SK-N-SH treated with all-trans-retinoic acid at 6 μM for 48 hours (cell line): ENCODE measurements around the gene NT5C3B.
"Not testable (repeated sequence)": the region's sequence is repeated elsewhere in the genome, so short reads cannot be mapped to it uniquely, and the experiment has no call there.

Source experiments
- ATAC-seq: fragments of 200-7000 bp; cut with Tn5 transposase; 3 replicates; pipeline ENCODE4 v1.9.1; 2020; ENCODE audit warnings: mild to moderate bottlenecking, moderate library complexity
- ARNTL ChIP-seq: fragments of 450-650 bp; formaldehyde crosslinking; IDR thresholded peaks from 2 replicates; pipeline ENCODE4 v1.5.0; 2020; ENCODE audit warnings: low read depth, mild to moderate bottlenecking, moderate library complexity, borderline replicate concordance
- BACH2 ChIP-seq: fragments of 250-450 bp; sonication (Bioruptor Pico); IDR thresholded peaks from 2 replicates; pipeline ENCODE4 v1.9.0; 2021; ENCODE audit warnings: mild to moderate bottlenecking, borderline replicate concordance
- CSDC2 ChIP-seq: fragments of 250-450 bp; sonication (Bioruptor Pico); IDR thresholded peaks from 2 replicates; pipeline ENCODE4 v1.5.0; 2020; ENCODE audit warnings: mild to moderate bottlenecking, moderate library complexity
- GLIS3 ChIP-seq: fragments of 250-450 bp; sonication (Bioruptor Pico); IDR thresholded peaks from 2 replicates; pipeline ENCODE4 v1.5.0; 2020; ENCODE audit warnings: mild to moderate bottlenecking, moderate library complexity
- ISL1 ChIP-seq: fragments of 250-450 bp; sonication (Bioruptor Pico); IDR thresholded peaks from 2 replicates; pipeline ENCODE4 v2.1.2; 2022; ENCODE audit warnings: mild to moderate bottlenecking, moderate library complexity
- PPARA ChIP-seq: fragments of 250-450 bp; sonication (Bioruptor Pico); IDR thresholded peaks from 2 replicates; pipeline ENCODE4 v1.5.0; 2020; ENCODE audit warnings: mild to moderate bottlenecking, borderline replicate concordance
- RARB ChIP-seq: fragments of 250-450 bp; sonication (Bioruptor Pico); IDR thresholded peaks from 2 replicates; pipeline ENCODE4 v1.8.0; 2021; ENCODE audit warnings: mild to moderate bottlenecking, moderate library complexity
- SNAI2 ChIP-seq: fragments of 250-450 bp; sonication (Bioruptor Pico); IDR thresholded peaks from 2 replicates; pipeline ENCODE4 v1.5.0; 2020; ENCODE audit warnings: mild to moderate bottlenecking, moderate library complexity
- TCF4 ChIP-seq: fragments of 250-450 bp; sonication (Bioruptor Pico); IDR thresholded peaks from 2 replicates; pipeline ENCODE4 v1.8.0; 2021; ENCODE audit warnings: mild to moderate bottlenecking, moderate library complexity, borderline replicate concordance
- TOX ChIP-seq: fragments of 250-450 bp; sonication (Bioruptor Pico); IDR thresholded peaks from 2 replicates; pipeline ENCODE4 v1.8.0; 2021; ENCODE audit warnings: mild to moderate bottlenecking, moderate library complexity, borderline replicate concordance
- ZC3H10 ChIP-seq: fragments of 250-450 bp; sonication (Bioruptor Pico); IDR thresholded peaks from 2 replicates; pipeline ENCODE4 v1.5.1; 2021; ENCODE audit warnings: mild to moderate bottlenecking, moderate library complexity
- ZFP3 ChIP-seq: fragments of 250-450 bp; sonication (Bioruptor Pico); IDR thresholded peaks from 2 replicates; pipeline ENCODE4 v1.5.0; 2020; ENCODE audit warnings: mild to moderate bottlenecking, moderate library complexity
- ZFP30 ChIP-seq: fragments of 450-650 bp; formaldehyde crosslinking; IDR thresholded peaks from 2 replicates; pipeline ENCODE4 v1.5.0; 2022; ENCODE audit warnings: mild to moderate bottlenecking, moderate library complexity
- ZNF565 ChIP-seq: fragments of 450-650 bp; formaldehyde crosslinking; conservative IDR thresholded peaks from 2 replicates; pipeline ENCODE4 v1.5.0; 2020; ENCODE audit warnings: low read depth, mild to moderate bottlenecking, moderate library complexity
- ZNF70 ChIP-seq: fragments of 450-650 bp; formaldehyde crosslinking; IDR thresholded peaks from 2 replicates; pipeline ENCODE4 v1.5.0; 2020; ENCODE audit warnings: mild to moderate bottlenecking, moderate library complexity
- ZNF8 ChIP-seq: fragments of 450-650 bp; formaldehyde crosslinking; IDR thresholded peaks from 2 replicates; pipeline ENCODE4 v1.5.0; 2020; ENCODE audit warnings: mild to moderate bottlenecking, moderate library complexity
- TF ChIP-seq, protein P1 (sequence below): fragments of 250-450 bp; sonication (Bioruptor Pico); IDR thresholded peaks from 2 replicates; pipeline ENCODE4 v1.8.0; 2020; ENCODE audit warnings: mild to moderate bottlenecking, moderate library complexity, borderline replicate concordance
- TF ChIP-seq, protein P2 (sequence below): fragments of 250-450 bp; sonication (Bioruptor Pico); IDR thresholded peaks from 2 replicates; pipeline ENCODE4 v1.8.0; 2021; ENCODE audit warnings: low read depth, mild to moderate bottlenecking, moderate library complexity, borderline replicate concordance
- TF ChIP-seq, protein P3 (sequence below): fragments of 250-450 bp; sonication (Bioruptor Pico); IDR thresholded peaks from 2 replicates; pipeline ENCODE4 v1.5.0; 2020; ENCODE audit warnings: mild to moderate bottlenecking, moderate library complexity
- TF ChIP-seq, protein P4 (sequence below): fragments of 250-450 bp; sonication (Bioruptor Pico); IDR thresholded peaks from 2 replicates; pipeline ENCODE4 v1.5.1; 2020; ENCODE audit warnings: low read depth, mild to moderate bottlenecking, moderate library complexity

The NT5C3B gene

DNA sequence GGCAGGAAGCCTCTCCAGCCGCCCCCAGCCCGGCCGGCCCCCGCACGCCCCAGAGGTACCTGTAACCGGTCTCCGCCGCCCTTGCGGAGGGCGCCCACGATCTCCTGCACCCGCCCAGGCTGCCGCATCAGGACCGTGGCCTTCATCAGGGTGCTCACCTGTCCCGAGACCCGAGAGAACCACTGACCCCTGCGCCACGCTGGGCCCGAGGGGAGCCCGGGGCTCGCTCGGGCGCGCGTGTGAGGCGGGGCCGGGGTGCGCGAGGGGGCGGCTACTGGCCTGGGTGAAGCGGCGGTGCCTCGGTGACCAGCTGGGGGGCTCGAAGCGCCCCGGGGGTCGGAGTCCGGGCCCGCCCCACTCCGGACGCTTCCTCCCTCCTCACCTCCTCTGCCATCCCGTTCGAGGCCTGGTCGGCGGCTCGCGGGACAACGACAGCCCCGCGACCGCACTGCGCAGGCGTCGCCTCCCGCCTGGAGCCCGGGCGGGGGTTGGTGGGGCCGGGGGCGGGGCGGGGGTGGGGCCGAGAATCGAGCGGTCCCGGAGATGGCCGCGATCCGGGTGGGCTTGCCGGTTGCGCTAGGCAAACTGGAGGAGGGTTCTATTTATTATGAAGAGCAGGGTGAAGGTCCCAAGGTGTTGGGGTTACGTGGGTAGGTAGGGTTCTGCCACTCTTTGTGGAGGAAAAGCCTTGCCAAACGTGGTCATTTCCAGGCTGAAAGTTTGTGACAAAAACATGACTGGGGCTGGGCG is at the start of gene NT5C3B:
Gene NT5C3B (minus strand): TSS at position 433 of the 750 bp plus-strand sequence. CDS start 39 bp downstream, at position 394.
- TF ChIP-seq ZNF8 (CRISPR knock-in tag) (no peak), ZNF565 (CRISPR knock-in tag) (no peak), PPARA (CRISPR knock-in tag) (no peak), ZC3H10 (CRISPR knock-in tag) (no peak), ARNTL (CRISPR knock-in tag) (no peak), ZNF70 (no peak)
- TF ChIP-seq, protein P1, sequence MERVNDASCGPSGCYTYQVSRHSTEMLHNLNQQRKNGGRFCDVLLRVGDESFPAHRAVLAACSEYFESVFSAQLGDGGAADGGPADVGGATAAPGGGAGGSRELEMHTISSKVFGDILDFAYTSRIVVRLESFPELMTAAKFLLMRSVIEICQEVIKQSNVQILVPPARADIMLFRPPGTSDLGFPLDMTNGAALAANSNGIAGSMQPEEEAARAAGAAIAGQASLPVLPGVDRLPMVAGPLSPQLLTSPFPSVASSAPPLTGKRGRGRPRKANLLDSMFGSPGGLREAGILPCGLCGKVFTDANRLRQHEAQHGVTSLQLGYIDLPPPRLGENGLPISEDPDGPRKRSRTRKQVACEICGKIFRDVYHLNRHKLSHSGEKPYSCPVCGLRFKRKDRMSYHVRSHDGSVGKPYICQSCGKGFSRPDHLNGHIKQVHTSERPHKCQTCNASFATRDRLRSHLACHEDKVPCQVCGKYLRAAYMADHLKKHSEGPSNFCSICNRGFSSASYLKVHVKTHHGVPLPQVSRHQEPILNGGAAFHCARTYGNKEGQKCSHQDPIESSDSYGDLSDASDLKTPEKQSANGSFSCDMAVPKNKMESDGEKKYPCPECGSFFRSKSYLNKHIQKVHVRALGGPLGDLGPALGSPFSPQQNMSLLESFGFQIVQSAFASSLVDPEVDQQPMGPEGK (CRISPR knock-in tag), result no peak
- TF ChIP-seq, protein P2, sequence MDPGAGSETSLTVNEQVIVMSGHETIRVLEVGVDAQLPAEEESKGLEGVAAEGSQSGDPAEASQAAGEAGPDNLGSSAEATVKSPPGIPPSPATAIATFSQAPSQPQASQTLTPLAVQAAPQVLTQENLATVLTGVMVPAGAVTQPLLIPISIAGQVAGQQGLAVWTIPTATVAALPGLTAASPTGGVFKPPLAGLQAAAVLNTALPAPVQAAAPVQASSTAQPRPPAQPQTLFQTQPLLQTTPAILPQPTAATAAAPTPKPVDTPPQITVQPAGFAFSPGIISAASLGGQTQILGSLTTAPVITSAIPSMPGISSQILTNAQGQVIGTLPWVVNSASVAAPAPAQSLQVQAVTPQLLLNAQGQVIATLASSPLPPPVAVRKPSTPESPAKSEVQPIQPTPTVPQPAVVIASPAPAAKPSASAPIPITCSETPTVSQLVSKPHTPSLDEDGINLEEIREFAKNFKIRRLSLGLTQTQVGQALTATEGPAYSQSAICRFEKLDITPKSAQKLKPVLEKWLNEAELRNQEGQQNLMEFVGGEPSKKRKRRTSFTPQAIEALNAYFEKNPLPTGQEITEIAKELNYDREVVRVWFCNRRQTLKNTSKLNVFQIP, result no peak
- ATAC-seq, result peak; percentile 93

DNA sequence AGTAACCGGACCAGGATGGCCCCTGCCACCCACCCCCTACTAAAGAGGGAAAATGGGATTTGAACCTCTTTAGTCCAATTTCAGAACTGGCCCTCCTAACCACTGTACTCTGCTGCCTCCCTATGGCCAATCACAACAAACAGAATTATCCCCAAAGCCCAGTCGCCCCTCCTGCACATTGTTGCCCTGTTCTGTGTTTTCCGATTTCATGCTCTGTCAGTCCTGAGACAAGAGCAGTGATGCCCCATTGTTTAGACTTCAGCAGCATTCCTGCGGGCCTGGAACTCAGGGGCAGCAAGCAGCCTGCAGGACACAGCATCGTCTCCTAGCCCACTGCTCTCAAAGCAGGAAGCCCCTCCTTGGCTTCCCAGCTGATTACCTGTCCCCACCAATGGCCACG is 49.7 kb upstream of the NT5C3B start:
- TF ChIP-seq, protein P1 (CRISPR knock-in tag), result no peak
- TF ChIP-seq TCF4 (CRISPR knock-in tag), result no peak
- no peak for TF ChIP-seq ZNF70
- TF ChIP-seq ZFP30 (CRISPR knock-in tag), result no peak
- TF ChIP-seq BACH2 (CRISPR knock-in tag), result no peak
- TF ChIP-seq PPARA (CRISPR knock-in tag), result no peak
- TF ChIP-seq ZFP3 (CRISPR knock-in tag), result no peak
- no peak for TF ChIP-seq ARNTL (CRISPR knock-in tag)
- TF ChIP-seq GLIS3 (CRISPR knock-in tag), result no peak
- no peak for TF ChIP-seq CSDC2 (CRISPR knock-in tag)
- TF ChIP-seq SNAI2 (CRISPR knock-in tag), result no peak
- peak; percentile 46; the same call in 2 of the 3 replicates for ATAC-seq

DNA sequence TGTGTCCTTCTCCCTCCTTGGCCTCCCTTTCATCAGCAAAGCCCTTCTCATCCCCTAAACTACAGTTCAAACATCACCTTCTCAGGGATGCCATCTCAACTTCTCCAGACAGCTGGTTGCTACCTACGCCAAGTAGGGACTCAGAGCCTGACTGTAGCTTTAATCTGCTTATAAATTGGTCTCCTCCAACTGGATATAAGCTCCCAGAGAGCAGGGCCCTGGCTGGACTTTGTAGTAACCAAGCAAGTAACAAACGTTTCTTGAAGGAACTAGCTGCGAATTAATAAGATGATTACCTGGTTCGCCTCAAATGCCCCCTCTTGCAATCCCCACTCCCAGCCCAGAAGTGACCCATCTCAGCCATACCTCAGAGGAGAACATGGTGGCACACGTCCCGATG is 46.7 kb upstream of the NT5C3B start:
- no peak for ATAC-seq
- TF ChIP-seq CSDC2 (CRISPR knock-in tag) (no peak), TOX (CRISPR knock-in tag) (no peak), ZNF70 (no peak), RARB (CRISPR knock-in tag) (no peak), GLIS3 (CRISPR knock-in tag) (no peak), ZFP30 (CRISPR knock-in tag) (no peak)

DNA sequence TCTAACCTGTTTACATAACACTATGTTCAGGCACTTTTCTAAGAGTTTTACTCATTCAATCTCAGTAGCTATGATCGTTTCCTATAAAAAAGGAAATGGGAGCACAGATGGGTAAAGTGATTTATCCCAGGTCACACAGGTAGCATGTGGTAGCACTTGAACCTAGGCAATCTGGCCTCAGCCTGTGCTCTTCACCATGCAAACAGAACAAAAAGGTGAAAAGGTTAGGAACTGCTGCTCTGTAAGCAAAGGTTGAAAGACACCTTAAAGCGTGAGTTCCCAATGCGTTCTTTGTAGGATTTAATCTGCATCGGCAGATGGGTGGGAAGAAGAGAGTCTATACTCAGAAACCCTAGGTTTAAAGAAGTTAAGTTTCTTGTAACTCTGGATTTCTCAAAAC is 44.1 kb upstream of the NT5C3B start:
- TF ChIP-seq, protein P3, sequence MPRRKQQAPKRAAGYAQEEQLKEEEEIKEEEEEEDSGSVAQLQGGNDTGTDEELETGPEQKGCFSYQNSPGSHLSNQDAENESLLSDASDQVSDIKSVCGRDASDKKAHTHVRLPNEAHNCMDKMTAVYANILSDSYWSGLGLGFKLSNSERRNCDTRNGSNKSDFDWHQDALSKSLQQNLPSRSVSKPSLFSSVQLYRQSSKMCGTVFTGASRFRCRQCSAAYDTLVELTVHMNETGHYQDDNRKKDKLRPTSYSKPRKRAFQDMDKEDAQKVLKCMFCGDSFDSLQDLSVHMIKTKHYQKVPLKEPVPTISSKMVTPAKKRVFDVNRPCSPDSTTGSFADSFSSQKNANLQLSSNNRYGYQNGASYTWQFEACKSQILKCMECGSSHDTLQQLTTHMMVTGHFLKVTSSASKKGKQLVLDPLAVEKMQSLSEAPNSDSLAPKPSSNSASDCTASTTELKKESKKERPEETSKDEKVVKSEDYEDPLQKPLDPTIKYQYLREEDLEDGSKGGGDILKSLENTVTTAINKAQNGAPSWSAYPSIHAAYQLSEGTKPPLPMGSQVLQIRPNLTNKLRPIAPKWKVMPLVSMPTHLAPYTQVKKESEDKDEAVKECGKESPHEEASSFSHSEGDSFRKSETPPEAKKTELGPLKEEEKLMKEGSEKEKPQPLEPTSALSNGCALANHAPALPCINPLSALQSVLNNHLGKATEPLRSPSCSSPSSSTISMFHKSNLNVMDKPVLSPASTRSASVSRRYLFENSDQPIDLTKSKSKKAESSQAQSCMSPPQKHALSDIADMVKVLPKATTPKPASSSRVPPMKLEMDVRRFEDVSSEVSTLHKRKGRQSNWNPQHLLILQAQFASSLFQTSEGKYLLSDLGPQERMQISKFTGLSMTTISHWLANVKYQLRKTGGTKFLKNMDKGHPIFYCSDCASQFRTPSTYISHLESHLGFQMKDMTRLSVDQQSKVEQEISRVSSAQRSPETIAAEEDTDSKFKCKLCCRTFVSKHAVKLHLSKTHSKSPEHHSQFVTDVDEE, result no peak
- TF ChIP-seq, protein P4, sequence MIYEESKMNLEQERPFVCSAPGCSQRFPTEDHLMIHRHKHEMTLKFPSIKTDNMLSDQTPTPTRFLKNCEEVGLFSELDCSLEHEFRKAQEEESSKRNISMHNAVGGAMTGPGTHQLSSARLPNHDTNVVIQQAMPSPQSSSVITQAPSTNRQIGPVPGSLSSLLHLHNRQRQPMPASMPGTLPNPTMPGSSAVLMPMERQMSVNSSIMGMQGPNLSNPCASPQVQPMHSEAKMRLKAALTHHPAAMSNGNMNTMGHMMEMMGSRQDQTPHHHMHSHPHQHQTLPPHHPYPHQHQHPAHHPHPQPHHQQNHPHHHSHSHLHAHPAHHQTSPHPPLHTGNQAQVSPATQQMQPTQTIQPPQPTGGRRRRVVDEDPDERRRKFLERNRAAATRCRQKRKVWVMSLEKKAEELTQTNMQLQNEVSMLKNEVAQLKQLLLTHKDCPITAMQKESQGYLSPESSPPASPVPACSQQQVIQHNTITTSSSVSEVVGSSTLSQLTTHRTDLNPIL, result no peak
- TF ChIP-seq SNAI2 (CRISPR knock-in tag) (no peak), ZC3H10 (CRISPR knock-in tag) (no peak), BACH2 (CRISPR knock-in tag) (no peak), CSDC2 (CRISPR knock-in tag) (no peak), ZNF8 (CRISPR knock-in tag) (no peak), ISL1 (CRISPR knock-in tag) (no peak), ZFP3 (CRISPR knock-in tag) (no peak), ZFP30 (CRISPR knock-in tag) (no peak)
- TF ChIP-seq, all 23 proteins: peak for 0

DNA sequence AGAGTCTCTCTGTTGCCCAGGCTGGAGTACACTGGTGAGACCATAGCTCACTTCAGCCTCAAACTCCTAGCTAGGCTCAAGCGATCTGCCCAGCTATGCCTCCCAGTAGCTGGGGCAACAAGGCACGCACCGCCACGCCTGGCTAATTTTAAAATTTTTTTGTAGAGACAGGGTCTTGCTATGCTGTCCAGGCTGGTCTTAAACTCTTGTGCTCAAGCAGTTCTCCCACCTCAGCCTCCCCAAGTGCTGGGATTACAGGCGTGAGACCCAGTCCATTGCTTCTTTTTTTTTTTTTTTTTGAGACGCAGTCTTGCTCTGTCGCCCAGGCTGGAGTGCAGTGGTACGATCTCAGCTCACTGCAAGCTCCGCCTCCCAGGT is 38.2 kb upstream of the NT5C3B start:
- ATAC-seq, result not testable (repeated sequence)

More for the DNA sequence above, 44.1 kb upstream of the NT5C3B start:
- no peak for ATAC-seq
